Neural progenitor cell (in vitro differentiated cells): ENCODE data around the gene CRYBG3.

Experiments
- EZH2 ChIP-seq: fragments of 200-600 bp; sonication (generic); IDR thresholded peaks from 2 replicates; pipeline ENCODE4 v1.6.1; 2017; ENCODE audit warnings: antibody characterized with exemption, mild to moderate bottlenecking, moderate library complexity
- EZH2phosphoT487 ChIP-seq: fragments of 200-600 bp; sonication (generic); IDR thresholded peaks from 2 replicates; pipeline ENCODE4 v1.6.1; 2017; ENCODE audit warnings: antibody characterized with exemption
- TF ChIP-seq, protein P1 (sequence below): fragments of 200-600 bp; sonication (generic); IDR thresholded peaks from 2 replicates; pipeline ENCODE4 v1.5.1; 2017; ENCODE audit warnings: antibody characterized with exemption, mild to moderate bottlenecking

DNA sequence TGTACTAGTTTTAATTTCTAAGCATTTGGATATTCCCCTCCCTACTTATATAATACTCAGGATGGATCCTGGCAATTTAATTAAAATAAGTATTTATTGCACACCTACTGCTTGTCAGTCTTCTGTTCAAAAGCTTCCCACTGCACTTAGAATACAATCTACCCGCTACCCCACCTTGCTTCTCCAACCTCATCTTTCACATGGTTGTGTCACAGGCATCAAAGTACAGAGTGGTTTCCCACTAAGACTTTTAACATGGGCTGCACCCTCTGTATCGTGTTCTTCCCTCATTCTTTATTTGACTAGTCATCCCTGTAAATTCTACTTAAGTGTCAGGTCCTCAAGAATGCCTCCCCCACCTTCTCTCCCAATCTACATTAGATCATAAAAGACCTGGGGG, 115.4 kb downstream of the CRYBG3 start:
- TF ChIP-seq, protein P1, sequence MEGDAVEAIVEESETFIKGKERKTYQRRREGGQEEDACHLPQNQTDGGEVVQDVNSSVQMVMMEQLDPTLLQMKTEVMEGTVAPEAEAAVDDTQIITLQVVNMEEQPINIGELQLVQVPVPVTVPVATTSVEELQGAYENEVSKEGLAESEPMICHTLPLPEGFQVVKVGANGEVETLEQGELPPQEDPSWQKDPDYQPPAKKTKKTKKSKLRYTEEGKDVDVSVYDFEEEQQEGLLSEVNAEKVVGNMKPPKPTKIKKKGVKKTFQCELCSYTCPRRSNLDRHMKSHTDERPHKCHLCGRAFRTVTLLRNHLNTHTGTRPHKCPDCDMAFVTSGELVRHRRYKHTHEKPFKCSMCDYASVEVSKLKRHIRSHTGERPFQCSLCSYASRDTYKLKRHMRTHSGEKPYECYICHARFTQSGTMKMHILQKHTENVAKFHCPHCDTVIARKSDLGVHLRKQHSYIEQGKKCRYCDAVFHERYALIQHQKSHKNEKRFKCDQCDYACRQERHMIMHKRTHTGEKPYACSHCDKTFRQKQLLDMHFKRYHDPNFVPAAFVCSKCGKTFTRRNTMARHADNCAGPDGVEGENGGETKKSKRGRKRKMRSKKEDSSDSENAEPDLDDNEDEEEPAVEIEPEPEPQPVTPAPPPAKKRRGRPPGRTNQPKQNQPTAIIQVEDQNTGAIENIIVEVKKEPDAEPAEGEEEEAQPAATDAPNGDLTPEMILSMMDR, result no peak
- no peak for TF ChIP-seq EZH2phosphoT487
- no peak for TF ChIP-seq EZH2
